H9 (cell line): Measurements from ENCODE around the gene ATP8A2. TPM values are rescaled to one million over a fixed set of nuclear protein-coding genes. Genes with fewer than 3 reads are reported as not detected.

ENCODE experiments used
- DNase-seq: peaks from one replicate; pipeline ENCODE4 v3.0.0-alpha.2; 2017
- H2AFZ ChIP-seq: one replicate; pipeline ENCODE4 v1.6.1; 2013; ENCODE audit warnings: mild to moderate bottlenecking, low read length, control low read depth, moderate library complexity
- H2AK5ac ChIP-seq: 2 replicates; pipeline ENCODE4 v1.6.1; 2013; ENCODE audit warnings: low read length, control low read depth, mixed read lengths; ENCODE audit not compliant: insufficient read length
- H2BK120ac ChIP-seq: one replicate; pipeline ENCODE4 v1.6.1; 2013; ENCODE audit warnings: low read depth, mild to moderate bottlenecking, low read length, control low read depth, inconsistent platforms; ENCODE audit not compliant: poor library complexity, severe bottlenecking
- H2BK12ac ChIP-seq: 2 replicates; pipeline ENCODE4 v1.6.1; 2013; ENCODE audit warnings: low read length, control low read depth, mixed read lengths, low read depth; ENCODE audit not compliant: insufficient read length
- H2BK15ac ChIP-seq: 2 replicates; pipeline ENCODE4 v1.6.1; 2013; ENCODE audit warnings: low read depth, low read length, control low read depth
- H2BK20ac ChIP-seq: one replicate; pipeline ENCODE4 v1.6.1; 2013; ENCODE audit warnings: low read depth, mild to moderate bottlenecking, low read length, control low read depth, inconsistent platforms; ENCODE audit not compliant: poor library complexity, severe bottlenecking
- H2BK5ac ChIP-seq: 2 replicates; pipeline ENCODE4 v1.6.1; 2013; ENCODE audit warnings: low read length, control low read depth, mixed read lengths; ENCODE audit not compliant: insufficient read length
- H3K14ac ChIP-seq: 2 replicates; pipeline ENCODE4 v1.6.1; 2013; ENCODE audit warnings: low read length, control low read depth; ENCODE audit not compliant: insufficient read depth
- H3K18ac ChIP-seq: 2 replicates; pipeline ENCODE4 v1.6.1; 2013; ENCODE audit warnings: low read depth, mild to moderate bottlenecking, mixed read lengths, low read length, control low read depth; ENCODE audit not compliant: insufficient read length
- H3K23ac ChIP-seq: 2 replicates; pipeline ENCODE4 v1.6.1; 2013; ENCODE audit warnings: low read length, control low read depth, mixed read lengths, low read depth; ENCODE audit not compliant: insufficient read length
- H3K23me2 ChIP-seq: 2 replicates; pipeline ENCODE4 v1.6.1; 2013; ENCODE audit warnings: low read depth, mild to moderate bottlenecking, mixed read lengths, low read length, control low read depth; ENCODE audit not compliant: insufficient read length, poor library complexity, severe bottlenecking
- H3K27ac ChIP-seq: 2 replicates; pipeline ENCODE4 v1.5.1; 2013; ENCODE audit warnings: low read length, control low read depth, mixed read lengths, low read depth; ENCODE audit not compliant: insufficient read length
- H3K27me3 ChIP-seq: 2 replicates; pipeline ENCODE4 v1.6.1; 2013; ENCODE audit warnings: low read length, control low read depth, inconsistent platforms; ENCODE audit not compliant: insufficient read depth
- H3K4ac ChIP-seq: 2 replicates; pipeline ENCODE4 v1.6.1; 2013; ENCODE audit warnings: low read depth, mild to moderate bottlenecking, control low read depth, inconsistent platforms, low read length, moderate library complexity
- H3K4me1 ChIP-seq: 2 replicates; pipeline ENCODE4 v1.6.1; 2013; ENCODE audit warnings: low read length, control low read depth, inconsistent platforms; ENCODE audit not compliant: insufficient read depth
- H3K4me2 ChIP-seq: 2 replicates; pipeline ENCODE4 v1.6.1; 2013; ENCODE audit warnings: low read length, control low read depth, mixed read lengths; ENCODE audit not compliant: insufficient read length, insufficient read depth
- H3K56ac ChIP-seq: 2 replicates; pipeline ENCODE4 v1.6.1; 2013; ENCODE audit warnings: low read depth, mild to moderate bottlenecking, mixed read lengths, low read length, control low read depth; ENCODE audit not compliant: insufficient read length
- H3K79me1 ChIP-seq: 2 replicates; pipeline ENCODE4 v1.6.1; 2013; ENCODE audit warnings: low read depth, mild to moderate bottlenecking, moderate library complexity, low read length, control low read depth, inconsistent platforms; ENCODE audit not compliant: insufficient read depth, poor library complexity, severe bottlenecking
- H3K79me2 ChIP-seq: 2 replicates; pipeline ENCODE4 v1.6.1; 2013; ENCODE audit warnings: low read length, control low read depth, inconsistent platforms; ENCODE audit not compliant: insufficient read depth
- H3K9ac ChIP-seq: 2 replicates; pipeline ENCODE4 v1.6.1; 2013; ENCODE audit warnings: low read length, control low read depth, mixed read lengths; ENCODE audit not compliant: insufficient read length; ENCODE audit errors: extremely low read depth
- H3K9me3 ChIP-seq: one replicate; pipeline ENCODE4 v1.6.1; 2013; ENCODE audit warnings: low read depth, low read length, inconsistent platforms; ENCODE audit not compliant: control insufficient read depth
- H3T11ph ChIP-seq: one replicate; pipeline ENCODE4 v1.6.1; 2013; ENCODE audit warnings: mild to moderate bottlenecking, low read length, control low read depth, inconsistent platforms
- H4K20me1 ChIP-seq: one replicate; pipeline ENCODE4 v1.6.1; 2013; ENCODE audit not compliant: control insufficient read depth, insufficient read length, insufficient read depth
- H4K5ac ChIP-seq: 2 replicates; pipeline ENCODE4 v1.6.1; 2013; ENCODE audit warnings: low read depth, mild to moderate bottlenecking, mixed read lengths, low read length, control low read depth; ENCODE audit not compliant: insufficient read length
- H4K8ac ChIP-seq: replicated peaks from 2 replicates; pipeline ENCODE4 v1.6.1; 2013; ENCODE audit warnings: low read length, control low read depth, mixed read lengths, low read depth; ENCODE audit not compliant: insufficient read length
- H4K91ac ChIP-seq: 2 replicates; pipeline ENCODE4 v1.6.1; 2013; ENCODE audit warnings: low read depth, mild to moderate bottlenecking, moderate library complexity, mixed read lengths, low read length, control low read depth; ENCODE audit not compliant: insufficient read length
- H3K27ac Mint-ChIP-seq, 3 experiments: 2 replicates in 2 of 3; 3 replicates in 1 of 3; pipeline ENCODE4 v1.8.0; 2020 to 2021; ENCODE audit warnings: mixed read lengths in 3 of 3, mild to moderate bottlenecking in 1 of 3, moderate library complexity in 1 of 3
- H3K27me3 Mint-ChIP-seq: 2 replicates; pipeline ENCODE4 v1.8.0; 2021; ENCODE audit warnings: low read depth, mild to moderate bottlenecking, moderate library complexity, mixed read lengths
- H3K36me3 Mint-ChIP-seq, 3 experiments: 2 replicates in 2 of 3; 3 replicates in 1 of 3; pipeline ENCODE4 v1.8.0; 2020 to 2021; ENCODE audit warnings: low read depth in 3 of 3, mixed read lengths in 3 of 3; ENCODE audit not compliant: insufficient read depth in 1 of 3
- H3K4me1 Mint-ChIP-seq, 2 experiments: 2 replicates each; pipeline ENCODE4 v1.8.0; 2020; ENCODE audit warnings: mixed read lengths in 2 of 2
- H3K4me3 Mint-ChIP-seq, 2 experiments: 2 replicates in 1 of 2; 3 replicates in 1 of 2; pipeline ENCODE4 v1.8.0; 2020 to 2021; ENCODE audit warnings: mild to moderate bottlenecking in 2 of 2, mixed read lengths in 2 of 2, moderate library complexity in 1 of 2
- H3K9me3 Mint-ChIP-seq, 2 experiments: 2 replicates in 1 of 2; 3 replicates in 1 of 2; pipeline ENCODE4 v1.8.0; 2020; ENCODE audit warnings: mild to moderate bottlenecking in 2 of 2, mixed read lengths in 2 of 2, moderate library complexity in 1 of 2
- WGBS: extraction: QIAGEN DNeasy Blood & Tissue Kit; methylation state at CpG from one replicate; pipeline ENCODE4 v1.1.7; 2013; ENCODE audit warnings: missing lambda C conversion rate, low lambda C conversion rate, mixed read lengths; ENCODE audit not compliant: insufficient read length; ENCODE audit errors: extremely low coverage; 5-methylcytosine and 5-hydroxymethylcytosine counted together
- total RNA-seq: library from RNA; stranded (reverse); gene quantifications from 2 replicates; pipeline ENCODE4 v1.2.1, GENCODE V29; 2021
- TF ChIP-seq, protein P1 (sequence below): fragments of 200-600 bp; sonication (generic); conservative IDR thresholded peaks from 3 replicates; pipeline ENCODE4 v1.8.0; 2021; ENCODE audit warnings: antibody characterized with exemption, mild to moderate bottlenecking

Gene ATP8A2
- total RNA-seq, 1 experiment from 2014 or later: 18.2 TPM

DNA sequence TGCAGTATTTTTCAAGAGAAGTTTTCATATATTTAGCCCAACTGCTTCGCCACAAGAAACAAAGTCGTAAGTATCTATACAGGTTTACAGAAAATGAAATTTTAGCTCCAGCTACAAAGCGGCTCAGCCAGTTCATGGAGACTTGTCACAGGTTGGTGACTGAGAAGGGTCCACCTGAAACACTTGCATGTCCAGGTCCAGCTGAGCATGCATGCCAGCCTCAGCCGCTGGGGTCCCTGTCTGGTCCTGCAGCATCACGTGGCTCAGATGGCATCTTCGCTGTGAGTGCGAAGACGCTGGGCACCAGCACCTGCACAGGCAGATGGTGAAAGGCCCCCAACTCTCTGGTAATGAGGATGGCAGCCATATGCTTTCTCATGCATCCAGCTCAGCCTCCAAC, 616.2 kb downstream of the ATP8A2 start:
- Histone ChIP-seq H3K27me3 (no peaks in the 10 kb centered on the region), H2BK20ac (no peak overlapping the region), H2BK5ac (no peak overlapping the region), H3K14ac (no peak overlapping the region), H4K20me1 (no peaks in the 10 kb centered on the region), H4K8ac (no peak overlapping the region), H3K79me1 (no peaks in the 10 kb centered on the region), H3K4me1 (no peaks in the 10 kb centered on the region), H2AFZ (no peak overlapping the region), H3K9ac (no peak overlapping the region), H3K56ac (no peak overlapping the region), H3K23me2 (no peaks in the 10 kb centered on the region), H4K5ac (no peak overlapping the region), H2BK15ac (no peak overlapping the region), H3K9me3 (no peaks in the 10 kb centered on the region), H3K79me2 (no peaks in the 10 kb centered on the region), H4K91ac (no peak overlapping the region), H3K27ac (no peak overlapping the region), H3K4me2 (no peak overlapping the region), H2AK5ac (no peak overlapping the region), H2BK12ac (no peak overlapping the region), H2BK120ac (no peak overlapping the region), H3T11ph (no peak overlapping the region), H3K23ac (no peak overlapping the region), H3K18ac (no peak overlapping the region), H3K4ac (no peak overlapping the region)
- TF ChIP-seq, protein P1, sequence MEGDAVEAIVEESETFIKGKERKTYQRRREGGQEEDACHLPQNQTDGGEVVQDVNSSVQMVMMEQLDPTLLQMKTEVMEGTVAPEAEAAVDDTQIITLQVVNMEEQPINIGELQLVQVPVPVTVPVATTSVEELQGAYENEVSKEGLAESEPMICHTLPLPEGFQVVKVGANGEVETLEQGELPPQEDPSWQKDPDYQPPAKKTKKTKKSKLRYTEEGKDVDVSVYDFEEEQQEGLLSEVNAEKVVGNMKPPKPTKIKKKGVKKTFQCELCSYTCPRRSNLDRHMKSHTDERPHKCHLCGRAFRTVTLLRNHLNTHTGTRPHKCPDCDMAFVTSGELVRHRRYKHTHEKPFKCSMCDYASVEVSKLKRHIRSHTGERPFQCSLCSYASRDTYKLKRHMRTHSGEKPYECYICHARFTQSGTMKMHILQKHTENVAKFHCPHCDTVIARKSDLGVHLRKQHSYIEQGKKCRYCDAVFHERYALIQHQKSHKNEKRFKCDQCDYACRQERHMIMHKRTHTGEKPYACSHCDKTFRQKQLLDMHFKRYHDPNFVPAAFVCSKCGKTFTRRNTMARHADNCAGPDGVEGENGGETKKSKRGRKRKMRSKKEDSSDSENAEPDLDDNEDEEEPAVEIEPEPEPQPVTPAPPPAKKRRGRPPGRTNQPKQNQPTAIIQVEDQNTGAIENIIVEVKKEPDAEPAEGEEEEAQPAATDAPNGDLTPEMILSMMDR: no peak
- Mint-ChIP-seq H3K27ac (no peak overlapping the region), H3K4me1 (peaks cover 5 to 7% of the 10 kb centered on the region in 2 experiments), H3K9me3 (peaks cover 0 to 3% of the 10 kb centered on the region in 2 experiments; a peak in 2 of 5 replicates), H3K27me3 (no peaks in the 10 kb centered on the region), H3K4me3 (no peak overlapping the region), H3K36me3 (0 out of 7 replicates have a peak, but pooled peaks cover 1 to 8% (median 4%) of the 10 kb centered on the region in 3 experiments)
- DNase-seq: no peak
- WGBS: no CpG with 5 or more reads among the region's 8 CpGs
